Measurements from ENCODE around the gene DIS3L2. TPM values are rescaled to one million over a fixed set of nuclear protein-coding genes. Genes with fewer than 3 reads are reported as not detected.

DIS3L2 gene
- total RNA-seq, 2 donors from 2014 or later = 39.5 to 42.4 TPM

- no peaks in the 10 kb centered on the region for H3K4me1 ChIP-seq (ENCODE audit: control insufficient read depth, insufficient read depth, low read length)
- peaks cover 28% of the 10 kb centered on the region for H3K27me3 Mint-ChIP-seq (ENCODE audit: insufficient read depth)
- H3K4me1 Mint-ChIP-seq = no peaks in the 10 kb centered on the region
- H3K4me3 ChIP-seq (ENCODE audit: low read length) = no peak overlapping the region
- no peak overlapping the region for H3K4me3 Mint-ChIP-seq
- WGBS, 2 experiments (ENCODE audit: insufficient coverage in 1 of 2, insufficient read length in 1 of 2) = 88% methylated on average over 6 to 7 of the region's 7 CpGs
- H3K36me3 ChIP-seq (ENCODE audit: control insufficient read depth, insufficient read depth, low read length) = no peaks in the 10 kb centered on the region
- no peak for DNase-seq
- no peak for TF ChIP-seq CTCF (conservative IDR thresholded peaks at IDR 0.05)
- no peak overlapping the region for H3K27ac ChIP-seq (ENCODE audit: low read depth, low read length)
- H3K9me3 Mint-ChIP-seq = peaks cover 23% of the 10 kb centered on the region
- H3K9me3 ChIP-seq (ENCODE audit: control insufficient read depth, low read length) = peaks cover 10% of the 10 kb centered on the region
- H3K9ac ChIP-seq (ENCODE audit: extremely low read depth, low read length, poor library complexity, severe bottlenecking) = no peak overlapping the region
- H3K36me3 Mint-ChIP-seq (ENCODE audit: low read depth) = no peaks in the 10 kb centered on the region
- no peak overlapping the region for H3K27ac Mint-ChIP-seq
- H3K27me3 ChIP-seq (ENCODE audit: control insufficient read depth, insufficient read depth, low read length, poor library complexity, severe bottlenecking) = peaks cover 27% of the 10 kb centered on the region
These were observed 392.1 kb downstream of the DIS3L2 start for GRCh38 chr2:232353660-232354059.

GRCh38 chr2:232354069-232354468 lies 392.6 kb downstream of the DIS3L2 start:
- no peak for DNase-seq
- no peak overlapping the region for H3K27ac ChIP-seq (ENCODE audit: low read depth, low read length)
- no peak overlapping the region for H3K4me3 ChIP-seq (ENCODE audit: low read length)
- Mint-ChIP-seq H3K4me1 (no peaks in the 10 kb centered on the region), H3K27ac (no peak overlapping the region), H3K4me3 (no peak overlapping the region), H3K27me3 (ENCODE audit: insufficient read depth) (peaks cover 28% of the 10 kb centered on the region), H3K9me3 (peaks cover 23% of the 10 kb centered on the region), H3K36me3 (ENCODE audit: low read depth) (no peaks in the 10 kb centered on the region)
- no peak for TF ChIP-seq CTCF (conservative IDR thresholded peaks at IDR 0.05)
- no peak overlapping the region for H3K9ac ChIP-seq (ENCODE audit: extremely low read depth, low read length, poor library complexity, severe bottlenecking)
- H3K36me3 ChIP-seq (ENCODE audit: control insufficient read depth, insufficient read depth, low read length) = no peaks in the 10 kb centered on the region
- no peaks in the 10 kb centered on the region for H3K4me1 ChIP-seq (ENCODE audit: control insufficient read depth, insufficient read depth, low read length)
- peaks cover 10% of the 10 kb centered on the region for H3K9me3 ChIP-seq (ENCODE audit: control insufficient read depth, low read length)
- H3K27me3 ChIP-seq (ENCODE audit: control insufficient read depth, insufficient read depth, low read length, poor library complexity, severe bottlenecking) = peaks cover 27% of the 10 kb centered on the region
- 84 to 93% methylated on average over 4 to 5 of the region's 5 CpGs for WGBS, 2 experiments (ENCODE audit: insufficient coverage in 1 of 2, insufficient read length in 1 of 2)

- WGBS, 2 experiments (ENCODE audit: insufficient coverage in 1 of 2, insufficient read length in 1 of 2) = 92 to 98% methylated on average over 5 of the region's 5 CpGs
- Histone ChIP-seq H3K4me1 (ENCODE audit: control insufficient read depth, insufficient read depth, low read length) (no peaks in the 10 kb centered on the region), H3K4me3 (ENCODE audit: low read length) (no peak overlapping the region), H3K27me3 (ENCODE audit: control insufficient read depth, insufficient read depth, low read length, poor library complexity, severe bottlenecking) (no peaks in the 10 kb centered on the region), H3K9me3 (ENCODE audit: control insufficient read depth, low read length) (no peaks in the 10 kb centered on the region), H3K9ac (ENCODE audit: extremely low read depth, low read length, poor library complexity, severe bottlenecking) (no peak overlapping the region), H3K36me3 (ENCODE audit: control insufficient read depth, insufficient read depth, low read length) (no peaks in the 10 kb centered on the region), H3K27ac (ENCODE audit: low read depth, low read length) (no peak overlapping the region)
- Mint-ChIP-seq H3K36me3 (ENCODE audit: low read depth) (no peaks in the 10 kb centered on the region), H3K4me1 (peaks cover 2% of the 10 kb centered on the region), H3K9me3 (peaks cover 12% of the 10 kb centered on the region), H3K4me3 (no peak overlapping the region), H3K27me3 (ENCODE audit: insufficient read depth) (peaks cover 4% of the 10 kb centered on the region), H3K27ac (no peak overlapping the region)
- DNase-seq = no peak
- no peak for TF ChIP-seq CTCF (conservative IDR thresholded peaks at IDR 0.05)
These were observed 400.1 kb downstream of the DIS3L2 start for GRCh38 chr2:232361646-232362045.

All from endodermal cell (in vitro differentiated cells).